22Rv1 (cell line): ENCODE results near the gene GSTA5.
"Not testable (repeated sequence)": the region's sequence is repeated elsewhere in the genome, so short reads cannot be mapped to it uniquely, and the experiment has no call there.

Source experiments
- CTCF ChIP-seq: fragments of 450-650 bp; IDR thresholded peaks from 2 replicates; pipeline ENCODE4 v1.5.1; 2017; ENCODE audit warnings: mild to moderate bottlenecking
- ZFX ChIP-seq: fragments of 450-650 bp; IDR thresholded peaks from 2 replicates; pipeline ENCODE4 v1.6.1; 2017; ENCODE audit warnings: antibody characterized with exemption, borderline replicate concordance

DNA sequence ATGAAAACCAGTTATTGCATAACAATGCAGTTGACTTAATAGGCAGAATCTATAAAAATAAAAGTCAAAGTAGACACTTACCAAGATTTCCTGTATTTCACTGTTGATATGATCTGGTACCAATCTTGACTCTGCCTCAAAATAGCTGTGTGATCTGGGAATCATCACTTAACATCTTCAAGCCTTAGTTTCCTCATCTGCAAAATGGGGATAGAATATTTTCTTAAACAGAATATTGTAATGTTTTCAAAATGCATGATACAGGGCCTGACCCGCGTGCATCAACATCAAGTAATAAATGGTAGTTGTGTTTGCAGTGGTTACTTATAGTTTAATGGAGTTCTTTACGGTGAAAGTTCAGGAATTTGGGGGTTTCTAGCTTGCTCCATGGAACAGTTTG, 26.1 kb downstream of the GSTA5 start:
- TF ChIP-seq CTCF, ZFX: not testable (repeated sequence)
